BLaER1 (cell line): ENCODE measurements around the gene PTK6.

Experiments used
- H3K27ac ChIP-seq: shearing (Covaris generic); formaldehyde crosslinking; 2 replicates; pipeline ENCODE4 v1.8.1; 2022
- H3K27me3 ChIP-seq: shearing (Covaris generic); formaldehyde crosslinking; 2 replicates; pipeline ENCODE4 v1.8.1; 2022
- H3K36me3 ChIP-seq: shearing (Covaris generic); formaldehyde crosslinking; 2 replicates; pipeline ENCODE4 v1.8.1; 2022
- H3K4me1 ChIP-seq: shearing (Covaris generic); formaldehyde crosslinking; 2 replicates; pipeline ENCODE4 v1.8.1; 2022
- H3K4me2 ChIP-seq: shearing (Covaris generic); formaldehyde crosslinking; 2 replicates; pipeline ENCODE4 v1.8.1; 2022
- H3K4me3 ChIP-seq: shearing (Covaris generic); formaldehyde crosslinking; 2 replicates; pipeline ENCODE4 v1.8.1; 2022
- H3K9ac ChIP-seq: shearing (Covaris generic); formaldehyde crosslinking; 2 replicates; pipeline ENCODE4 v1.8.1; 2022
- H3K9me3 ChIP-seq: shearing (Covaris generic); formaldehyde crosslinking; 2 replicates; pipeline ENCODE4 v1.8.1; 2022
- H4K20me1 ChIP-seq: shearing (Covaris generic); formaldehyde crosslinking; 2 replicates; pipeline ENCODE4 v1.8.1; 2022
- Cebpa-rat ChIP-seq: shearing (Covaris generic); IDR thresholded peaks from 2 replicates; pipeline ENCODE4 v1.8.1; 2022

PTK6 gene

DNA sequence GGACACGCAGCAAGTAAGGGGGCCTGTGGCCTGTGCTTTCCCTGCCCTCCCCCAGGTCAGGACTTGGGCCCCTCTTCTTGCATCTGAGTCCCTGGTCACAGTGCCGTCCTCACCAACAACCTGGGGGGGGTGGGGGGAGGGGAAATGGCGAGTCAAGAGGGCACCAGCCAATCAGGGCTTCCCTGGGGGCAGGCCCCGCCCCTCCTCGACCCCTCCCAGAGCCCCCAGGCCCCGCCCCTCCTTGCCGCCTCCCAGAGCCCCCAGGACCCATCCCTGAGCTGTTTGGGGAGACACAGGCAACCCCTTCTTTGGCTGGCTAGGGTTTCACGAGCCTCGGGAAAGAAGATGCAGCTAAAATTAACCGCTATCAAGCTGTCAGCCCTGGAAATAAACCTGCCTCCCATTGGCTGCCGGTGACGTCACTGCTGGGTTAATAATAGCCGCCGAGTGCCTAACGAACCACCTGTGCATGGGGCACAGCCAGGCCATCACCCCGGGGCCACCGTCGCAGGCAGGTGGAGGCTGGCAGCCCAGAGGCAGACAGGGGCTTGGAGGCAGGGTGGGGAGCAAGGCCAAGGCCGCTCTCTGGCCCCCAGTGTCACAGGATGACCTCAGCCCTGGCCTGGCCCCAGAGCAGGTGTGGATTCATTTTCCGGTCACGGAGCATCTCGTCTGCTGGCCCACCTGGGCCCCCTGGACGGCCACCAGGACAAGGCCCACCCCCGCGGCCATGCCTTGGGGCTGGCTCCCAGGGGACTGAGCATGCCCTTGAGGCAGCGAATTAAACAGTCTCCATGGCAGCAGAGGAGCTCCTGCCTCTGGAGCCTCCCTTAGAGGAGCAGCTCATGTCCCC lies 35.1 kb downstream of the PTK6 start:
- Histone ChIP-seq H3K4me2 (peak overlapping the region; percentile 97), H3K27ac (peak overlapping the region; percentile 61), H3K4me1 (peaks cover 60% of the 10 kb centered on the region)

DNA sequence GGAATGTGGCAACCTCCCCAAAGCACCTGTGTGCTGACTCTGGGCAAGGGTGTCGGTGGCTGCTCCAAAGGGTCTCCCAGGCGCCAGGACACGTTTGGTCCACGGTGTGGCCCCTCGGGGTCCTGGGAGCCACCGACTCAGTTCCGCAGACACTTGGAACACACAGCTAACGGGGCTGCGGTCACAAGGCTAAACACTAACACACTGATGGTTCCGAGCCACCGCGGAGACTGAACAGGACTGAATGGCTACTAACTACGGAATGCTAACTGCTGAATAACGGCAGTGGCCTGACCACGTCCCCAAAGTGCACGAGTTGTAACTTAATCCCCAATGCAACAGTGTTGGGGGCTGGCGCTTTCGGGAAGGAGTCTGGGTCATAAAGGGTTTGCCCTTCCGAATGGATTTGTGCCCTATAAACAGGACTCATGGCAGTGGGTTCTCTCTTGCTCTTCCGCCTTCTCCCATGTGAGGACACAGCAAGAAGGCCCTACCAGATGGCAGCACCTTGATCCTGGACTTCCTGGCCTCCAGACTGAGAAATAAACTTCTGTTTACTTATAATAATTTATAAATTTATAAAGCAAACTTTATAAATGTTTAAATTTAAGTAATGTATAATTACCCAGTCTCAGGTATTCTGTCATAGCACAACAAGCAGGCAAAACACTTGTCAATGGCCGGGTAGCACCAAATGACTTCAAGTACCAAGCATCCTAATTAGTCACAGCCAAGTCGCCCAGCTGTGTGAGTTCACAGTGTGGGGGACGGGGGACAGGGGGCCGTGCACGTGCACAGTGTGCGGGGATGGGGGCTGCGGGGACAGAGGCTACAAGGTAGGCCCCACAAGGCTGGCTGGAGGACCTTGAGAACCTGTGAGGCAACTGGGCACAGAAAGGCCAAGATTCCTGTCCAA lies 36.0 kb downstream of the PTK6 start:
- H3K27me3 ChIP-seq: peaks cover 14% of the 10 kb centered on the region; the same call in 1 of the 2 replicates

More for the DNA sequence above, 35.1 kb downstream of the PTK6 start:
- peak overlapping the region; percentile 41; the same call in 1 of the 2 replicates for H3K4me3 ChIP-seq
- no peaks in the 10 kb centered on the region for H3K36me3 ChIP-seq
- no peak overlapping the region for H3K9ac ChIP-seq
- TF ChIP-seq Cebpa-rat: no peak
- peaks cover 14% of the 10 kb centered on the region; the same call in 1 of the 2 replicates for H3K27me3 ChIP-seq
- H4K20me1 ChIP-seq: peaks cover 12% of the 10 kb centered on the region
- peaks cover 25% of the 10 kb centered on the region for H3K9me3 ChIP-seq

DNA sequence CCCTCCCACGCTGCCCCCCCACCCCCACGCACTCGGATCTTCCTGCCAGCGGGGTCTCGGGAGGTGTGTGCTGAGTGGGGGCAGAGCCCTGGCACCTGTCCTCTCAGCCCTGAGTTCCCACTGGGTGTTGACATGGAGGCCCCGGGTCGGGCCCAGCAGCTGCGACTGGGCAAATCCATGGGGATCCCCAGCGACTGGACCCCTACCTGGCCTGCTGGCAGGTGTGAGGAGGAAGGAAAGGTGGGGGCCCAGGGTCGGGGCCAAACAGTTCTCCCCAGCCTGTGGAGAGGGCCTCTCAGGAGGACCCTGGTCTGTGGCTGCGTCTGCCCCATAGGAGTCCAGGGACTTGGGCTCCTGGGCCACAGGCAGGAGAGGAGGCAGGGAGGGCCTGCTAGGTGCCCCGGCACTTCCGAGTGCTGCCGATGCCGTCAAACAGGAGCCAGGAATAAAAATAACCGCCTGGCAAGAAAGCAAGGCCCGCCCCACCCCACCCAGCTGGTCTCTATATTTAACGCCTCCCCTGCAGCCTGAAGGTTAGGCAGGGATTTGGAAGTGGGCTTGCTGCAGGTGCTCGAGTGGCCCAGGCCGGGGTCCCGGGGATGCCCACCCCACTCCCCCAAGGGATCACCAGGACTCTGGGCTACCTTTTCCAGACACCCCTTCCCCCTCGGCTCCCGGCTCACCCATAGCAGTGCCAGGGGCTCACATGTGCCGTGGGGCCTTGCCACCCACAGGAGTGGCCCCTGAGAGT lies 36.9 kb downstream of the PTK6 start:
- Histone ChIP-seq H3K4me3 (no peak overlapping the region), H3K9me3 (peaks cover 14% of the 10 kb centered on the region), H3K4me1 (peaks cover 76% of the 10 kb centered on the region), H3K27me3 (peaks cover 14% of the 10 kb centered on the region; the same call in 1 of the 2 replicates), H3K36me3 (peaks cover 6% of the 10 kb centered on the region), H3K4me2 (peak overlapping the region; percentile 97), H4K20me1 (peaks cover 29% of the 10 kb centered on the region), H3K9ac (no peak overlapping the region), H3K27ac (no peak overlapping the region)
- no peak for TF ChIP-seq Cebpa-rat

More for the DNA sequence above, 36.0 kb downstream of the PTK6 start:
- peaks cover 21% of the 10 kb centered on the region for H3K9me3 ChIP-seq
- H3K27ac ChIP-seq: no peak overlapping the region
- peaks cover 68% of the 10 kb centered on the region for H3K4me1 ChIP-seq
- H3K9ac ChIP-seq: no peak overlapping the region
- H3K4me3 ChIP-seq: no peak overlapping the region
- TF ChIP-seq Cebpa-rat: no peak
- no peaks in the 10 kb centered on the region for H3K36me3 ChIP-seq
- H4K20me1 ChIP-seq: peaks cover 20% of the 10 kb centered on the region
- H3K4me2 ChIP-seq: peak overlapping the region; percentile 97

DNA sequence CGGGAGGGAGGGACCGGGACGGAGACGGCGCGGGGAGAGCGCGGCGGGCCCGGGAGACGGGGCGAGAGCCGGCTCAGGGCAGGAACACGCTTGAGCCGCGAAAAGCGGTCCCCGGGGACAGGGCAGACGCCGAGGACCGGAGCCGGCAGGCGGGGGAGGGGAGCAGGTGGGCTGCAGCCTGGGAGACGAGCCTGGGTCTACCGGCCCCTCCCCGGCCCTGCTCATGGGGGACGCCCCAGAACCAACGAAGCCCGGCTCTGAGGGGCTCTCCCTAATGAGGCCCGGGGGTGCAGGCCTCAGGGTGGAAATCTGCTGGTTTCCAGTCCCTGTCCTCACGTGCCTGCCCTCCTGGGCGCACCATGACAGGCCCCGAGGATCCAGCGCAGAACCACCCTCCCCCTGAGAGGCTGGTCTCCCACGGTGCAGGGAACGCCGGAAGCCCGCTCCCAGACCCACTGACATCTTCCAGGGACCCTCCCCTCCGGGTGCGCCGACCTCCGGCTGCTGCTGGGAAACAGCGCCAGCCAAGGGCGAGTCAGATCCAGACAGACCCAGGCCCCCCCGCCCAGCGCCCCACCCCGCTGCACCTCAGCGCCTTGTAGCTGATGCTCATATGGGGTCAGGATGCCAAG lies 37.7 kb downstream of the PTK6 start:
- H3K4me2 ChIP-seq: peak overlapping the region; percentile 97
- H3K27ac ChIP-seq: peak overlapping the region; percentile 58; the same call in 1 of the 2 replicates
- H3K36me3 ChIP-seq: peaks cover 15% of the 10 kb centered on the region
- H3K9me3 ChIP-seq: peaks cover 5% of the 10 kb centered on the region
- H3K4me1 ChIP-seq: peaks cover 76% of the 10 kb centered on the region
- H3K9ac ChIP-seq: peak overlapping the region; percentile 53; the same call in 1 of the 2 replicates
- peaks cover 37% of the 10 kb centered on the region for H4K20me1 ChIP-seq
- TF ChIP-seq Cebpa-rat: no peak
- H3K27me3 ChIP-seq: peaks cover 10% of the 10 kb centered on the region; the same call in 1 of the 2 replicates
- peak overlapping the region; percentile 67 for H3K4me3 ChIP-seq

DNA sequence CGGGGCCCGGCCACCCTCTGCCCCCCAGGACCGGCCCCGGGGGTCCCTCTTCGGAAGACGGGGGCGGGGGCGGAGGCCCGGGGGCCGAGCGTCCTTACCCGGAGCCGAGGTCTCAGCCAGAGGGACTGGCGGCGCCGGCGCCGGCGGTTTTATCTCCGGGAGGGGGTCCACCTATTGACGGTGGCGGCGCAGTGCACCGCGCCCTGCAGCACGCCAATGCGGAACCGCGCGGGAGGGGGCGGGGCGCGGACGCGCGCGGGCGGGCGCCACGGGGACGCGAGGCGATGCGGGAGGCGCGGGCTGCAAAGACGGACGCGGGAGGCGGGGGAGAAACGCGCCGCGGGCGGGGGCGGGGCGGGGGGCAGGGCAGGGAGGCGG lies 38.2 kb downstream of the PTK6 start, which contains the start of gene EEF1A2:
Gene EEF1A2, minus strand, starts transcription at position 124 of the 378 bp plus-strand sequence. CDS start 1,320 bp downstream, outside the sequence.
- peaks cover 20% of the 10 kb centered on the region for H3K36me3 ChIP-seq
- peak within 1 kb of the TSS; percentile 58; the same call in 1 of the 2 replicates for H3K27ac ChIP-seq
- peaks cover 10% of the 10 kb centered on the region; the same call in 1 of the 2 replicates for H3K27me3 ChIP-seq

DNA sequence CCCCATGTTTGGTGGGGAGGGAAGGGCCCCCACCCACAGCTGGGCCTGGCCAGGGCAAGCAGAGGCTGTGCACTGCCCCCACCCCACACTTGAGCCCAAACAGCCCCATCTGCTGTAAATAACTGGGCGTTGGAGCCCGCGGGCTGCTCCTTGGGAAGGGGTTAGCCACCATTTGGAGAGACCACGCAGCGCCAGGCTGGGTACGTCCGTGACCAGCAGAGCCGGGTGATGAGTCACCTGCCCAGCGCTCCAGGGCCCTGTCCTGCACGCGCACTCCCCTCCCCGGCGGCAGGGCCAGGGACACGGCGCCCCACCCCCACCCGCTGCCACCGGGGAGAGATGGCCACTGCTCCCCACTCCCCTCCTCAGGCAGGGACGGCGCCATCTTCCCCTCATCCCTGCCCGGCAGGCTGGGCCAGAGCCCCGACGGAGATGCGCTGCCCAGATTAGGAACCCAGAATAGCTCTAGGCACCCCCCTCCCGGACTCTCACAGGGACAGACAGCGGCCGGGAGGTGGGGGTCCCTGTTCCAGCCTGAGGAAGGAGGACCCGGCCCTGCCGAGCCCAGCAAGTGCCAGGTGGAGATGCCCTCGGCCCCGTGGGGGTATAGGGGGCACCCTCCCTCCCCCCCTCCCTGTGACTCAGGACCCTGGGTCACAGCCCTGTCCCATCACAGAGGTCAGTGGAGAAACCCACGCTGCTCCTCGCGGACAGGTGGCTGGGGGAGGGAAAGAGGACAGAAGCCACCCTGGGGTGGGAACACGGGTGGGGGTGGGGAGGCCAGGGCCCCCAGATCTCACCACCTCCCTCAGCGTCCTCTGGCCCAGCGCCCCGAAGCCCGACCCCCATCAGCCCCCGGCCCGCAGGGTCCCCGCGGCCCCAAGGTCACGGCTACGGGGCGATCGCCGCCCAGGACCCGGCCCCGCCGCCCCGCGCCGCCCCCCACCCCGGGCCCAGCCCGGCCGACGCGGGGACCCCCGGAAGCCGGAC lies 38.9 kb downstream of the PTK6 start:
- no peak for TF ChIP-seq Cebpa-rat
- Histone ChIP-seq H3K36me3 (peaks cover 27% of the 10 kb centered on the region), H3K27ac (peak overlapping the region; percentile 56; the same call in 1 of the 2 replicates), H3K9ac (peak overlapping the region; percentile 71; the same call in 1 of the 2 replicates), H3K4me2 (peak overlapping the region; percentile 97), H4K20me1 (peaks cover 48% of the 10 kb centered on the region), H3K4me3 (peak overlapping the region; percentile 67), H3K27me3 (peaks cover 10% of the 10 kb centered on the region; the same call in 1 of the 2 replicates), H3K9me3 (no peaks in the 10 kb centered on the region), H3K4me1 (peaks cover 70% of the 10 kb centered on the region)

More for the DNA sequence above, 38.2 kb downstream of the PTK6 start, which contains the start of gene EEF1A2:
- Histone ChIP-seq H4K20me1 (peaks cover 43% of the 10 kb centered on the region), H3K4me3 (peak within 1 kb of the TSS; percentile 67), H3K9ac (peak within 1 kb of the TSS; percentile 71; the same call in 1 of the 2 replicates), H3K4me1 (peaks cover 76% of the 10 kb centered on the region), H3K9me3 (peaks cover under 1% of the 10 kb centered on the region; the same call in 1 of the 2 replicates), H3K4me2 (peak within 1 kb of the TSS; percentile 97)
- TF ChIP-seq Cebpa-rat: no peak

DNA sequence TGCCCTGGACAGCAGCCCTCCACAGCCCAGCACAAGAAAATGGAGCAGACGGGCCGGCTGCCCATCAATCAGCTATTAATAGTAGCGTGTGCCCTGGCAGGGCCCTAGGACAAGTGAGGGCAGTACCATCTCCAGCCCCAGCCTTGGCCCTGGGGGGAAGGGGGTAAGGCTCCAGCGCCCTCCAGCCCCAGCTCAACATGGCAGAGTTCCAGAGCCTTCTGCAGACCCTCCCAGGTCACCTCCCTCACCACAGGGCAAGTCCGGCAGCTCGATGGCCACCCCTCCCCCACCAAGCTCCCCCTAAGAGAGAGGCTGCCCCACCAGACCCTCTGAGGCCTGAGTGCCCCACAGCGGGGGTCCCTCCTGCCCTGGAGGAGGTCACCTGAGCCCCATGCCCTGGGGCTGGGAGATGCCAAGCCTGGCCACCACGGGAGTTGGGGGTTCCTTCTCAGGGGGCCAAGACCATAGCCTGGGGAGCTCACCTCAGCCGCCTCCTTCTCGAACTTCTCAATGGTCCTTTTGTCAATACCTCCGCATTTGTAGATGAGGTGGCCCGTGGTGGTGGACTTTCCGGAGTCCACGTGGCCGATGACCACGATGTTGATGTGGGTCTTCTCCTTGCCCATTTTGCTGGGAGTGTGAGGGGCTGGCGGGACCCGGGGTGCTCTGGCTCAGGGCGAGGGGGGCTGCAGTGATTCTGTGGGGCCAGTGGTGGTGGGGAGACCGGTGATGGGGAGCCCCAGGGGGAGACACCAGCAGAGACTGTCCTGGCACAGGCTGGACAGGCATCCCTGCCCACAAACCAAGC lies 39.8 kb downstream of the PTK6 start:
- peaks cover 61% of the 10 kb centered on the region for H3K4me1 ChIP-seq
- peak overlapping the region; percentile 97 for H3K4me2 ChIP-seq
- peaks cover 10% of the 10 kb centered on the region; the same call in 1 of the 2 replicates for H3K27me3 ChIP-seq
- TF ChIP-seq Cebpa-rat: no peak
- peaks cover 2% of the 10 kb centered on the region; the same call in 1 of the 2 replicates for H3K9me3 ChIP-seq
- H3K4me3 ChIP-seq: peak overlapping the region; percentile 67
- peaks cover 36% of the 10 kb centered on the region for H3K36me3 ChIP-seq
- H4K20me1 ChIP-seq: peaks cover 48% of the 10 kb centered on the region
- H3K9ac ChIP-seq: peak overlapping the region; percentile 71; the same call in 1 of the 2 replicates
- no peak overlapping the region for H3K27ac ChIP-seq
